Activated CD4-positive, alpha-beta T cell treated with anti-CD3 and anti-CD28 coated beads, Interleukin-2, amount 10 ng/mL, durations not matched to agents 24 days and 14 days (primary cell): ENCODE data around the gene PKHD1. TPM values are rescaled to one million over a fixed set of nuclear protein-coding genes. Genes with fewer than 3 reads are reported as not detected.

Source experiments
- DNase-seq: peaks from one replicate; pipeline ENCODE4 v3.0.0; 2022
- H3K27ac Mint-ChIP-seq: one replicate; pipeline ENCODE4 v1.8.0; 2022; ENCODE audit warnings: mild to moderate bottlenecking, mixed read lengths
- H3K27me3 Mint-ChIP-seq: one replicate; pipeline ENCODE4 v1.8.0; 2022; ENCODE audit warnings: mixed read lengths
- H3K36me3 Mint-ChIP-seq: one replicate; pipeline ENCODE4 v1.8.0; 2022; ENCODE audit warnings: low read depth, mild to moderate bottlenecking, mixed read lengths
- H3K4me1 Mint-ChIP-seq: one replicate; pipeline ENCODE4 v1.8.0; 2021; ENCODE audit warnings: mixed read lengths
- H3K4me3 Mint-ChIP-seq: one replicate; pipeline ENCODE4 v1.8.0; 2022; ENCODE audit warnings: mild to moderate bottlenecking, moderate library complexity, mixed read lengths
- H3K9me3 Mint-ChIP-seq: one replicate; pipeline ENCODE4 v1.8.0; 2021; ENCODE audit warnings: mixed read lengths
- intact Hi-C: fragments of 100-400 bp; cut with micrococcal nuclease; formaldehyde crosslinking; loops from one replicate; pipeline ENCODE4 v1.15.1; 2023
- total RNA-seq: library from RNA; stranded (reverse); gene quantifications from 2 replicates; pipeline ENCODE4 v1.2.3, GENCODE V29; 2022

The PKHD1 gene
- total RNA-seq, 1 donor from 2014 or later: not detected

- H3K9me3 Mint-ChIP-seq: no peaks in the 10 kb centered on the region
- no peak overlapping the region for H3K4me3 Mint-ChIP-seq
- intact Hi-C loops: no loop called here
- DNase-seq: no peak
- H3K27me3 Mint-ChIP-seq: peaks cover 2% of the 10 kb centered on the region
- no peaks in the 10 kb centered on the region for H3K4me1 Mint-ChIP-seq
- H3K27ac Mint-ChIP-seq: no peak overlapping the region
- no peaks in the 10 kb centered on the region for H3K36me3 Mint-ChIP-seq
Observed at GRCh38 chr6:51568771-51569170, 518.6 kb downstream of the PKHD1 start.

GRCh38 chr6:51565472-51565871 is 521.9 kb downstream of the PKHD1 start:
- Mint-ChIP-seq H3K36me3 (no peaks in the 10 kb centered on the region), H3K4me3 (no peak overlapping the region), H3K9me3 (no peaks in the 10 kb centered on the region), H3K4me1 (peaks cover 3% of the 10 kb centered on the region), H3K27ac (no peak overlapping the region), H3K27me3 (peaks cover 2% of the 10 kb centered on the region)
- no peak for DNase-seq
- intact Hi-C loops: no loop called here

Other genes with a start within 250 kb of the PKHD1 start
- not detected in 2 replicates for gene IL17A, start 98.8 kb upstream of the PKHD1 start, total RNA-seq
- not detected in 2 replicates for gene IL17F, start 156.9 kb upstream of the PKHD1 start, total RNA-seq
- gene MCM3, start 197.1 kb upstream of the PKHD1 start, total RNA-seq: 239 and 240 TPM in 2 replicates